GM10266 (cell line): ENCODE measurements around the gene SKAP2.

Source experiments
- DNase-seq: peaks from one replicate; pipeline ENCODE4 v3.0.0; 2012; ENCODE audit errors: extremely low spot score
- CTCF ChIP-seq: IDR thresholded peaks from 2 replicates; pipeline ENCODE4 v1.5.1; 2012; ENCODE audit warnings: mild to moderate bottlenecking, low read depth; ENCODE audit not compliant: control insufficient read depth, insufficient read depth; ENCODE audit errors: missing control alignments

Gene SKAP2

GRCh38 chr7:26704786-26705185, 159.6 kb downstream of the SKAP2 start:
- no peak for DNase-seq
- no peak for TF ChIP-seq CTCF

GRCh38 chr7:26704036-26704435, 160.4 kb downstream of the SKAP2 start:
- DNase-seq: no peak
- no peak for TF ChIP-seq CTCF

- no peak for TF ChIP-seq CTCF
- no peak for DNase-seq
These were observed 163.5 kb downstream of the SKAP2 start for GRCh38 chr7:26700893-26701292.

- DNase-seq: no peak
- no peak for TF ChIP-seq CTCF
These were observed 164.0 kb downstream of the SKAP2 start for GRCh38 chr7:26700386-26700785.

- no peak for DNase-seq
- no peak for TF ChIP-seq CTCF
These were observed 164.6 kb downstream of the SKAP2 start for GRCh38 chr7:26699766-26700165.

- no peak for DNase-seq
- TF ChIP-seq CTCF: no peak
These were observed 165.6 kb downstream of the SKAP2 start for GRCh38 chr7:26698806-26699205.

- DNase-seq: no peak
- no peak for TF ChIP-seq CTCF
These were observed 166.2 kb downstream of the SKAP2 start for GRCh38 chr7:26698194-26698593.
